ENCODE results near the gene ERC1.

- TF ChIP-seq CTCF (IDR thresholded peaks at IDR 0.05; ENCODE audit: poor library complexity) (no peak), EZH2 (IDR thresholded peaks at IDR 0.05; ENCODE audit: borderline replicate concordance) (no peak)
These were observed 348.7 kb downstream of the ERC1 start for GRCh38 chr12:1339618-1340319.

All from hepatocyte (in vitro differentiated cells).